BJ (cell line): ENCODE measurements around the gene TBL1XR1. TPM values are rescaled to one million over a fixed set of nuclear protein-coding genes. Genes with fewer than 3 reads are reported as not detected.

Experiments used
- CTCF ChIA-PET: fragments of 350-600 bp; formaldehyde crosslinking; extraction: SDS; loops from one replicate; lab custom pipeline; 2021; ENCODE audit warnings: antibody characterized with exemption, inconsistent platforms; lab: Yijun Ruan, JAX
- POLR2A ChIA-PET: fragments of 300-600 bp; sonication (Branson Sonifier 250); formaldehyde crosslinking; extraction: SDS; loops from one replicate; lab custom pipeline; 2021; ENCODE audit warnings: antibody characterized with exemption; lab: Charles Lee
- DNase-seq: peaks from one replicate; pipeline ENCODE4 v3.0.0-alpha.2; 2011; ENCODE audit warnings: low read depth
- H3K27me3 ChIP-seq: 2 replicates; pipeline ENCODE4 v1.6.0; 2011; ENCODE audit warnings: low read length; ENCODE audit not compliant: control insufficient read depth, insufficient read depth
- H3K36me3 ChIP-seq: 2 replicates; pipeline ENCODE4 v1.5.1; 2011; ENCODE audit warnings: low read length; ENCODE audit not compliant: control insufficient read depth, insufficient read depth
- H3K4me3 ChIP-seq: 2 replicates; pipeline ENCODE4 v1.5.1; 2011; ENCODE audit warnings: low read depth, mild to moderate bottlenecking, control low read depth, low read length
- CTCF ChIP-seq: IDR thresholded peaks from 2 replicates; pipeline ENCODE4 v1.5.1; 2011; ENCODE audit warnings: low read depth, mild to moderate bottlenecking, control low read depth, inconsistent platforms, low read length, moderate library complexity; ENCODE audit not compliant: insufficient read depth
- polyA plus RNA-seq: library from polyadenylated mRNA; depleted of rRNA; stranded (reverse); fragments of >200 nt; gene quantifications from 2 replicates; pipeline ENCODE4 v1.2.3, GENCODE V29; 2011

TBL1XR1 gene
- polyA plus RNA-seq, 1 experiment: 95.4 TPM

GRCh38 chr3:177212756-177213155 is 15.5 kb upstream of the TBL1XR1 start:
- no peak for TF ChIP-seq CTCF
- ChIA-PET POLR2A (no interaction called here), CTCF (interaction anchor here (0.5 kb wide), 1 partner anchor 288 kb away, joined by 3 read pairs; no protein-coding TSS in a partner anchor)
- Histone ChIP-seq H3K4me3 (no peak overlapping the region), H3K36me3 (no peaks in the 10 kb centered on the region), H3K27me3 (no peaks in the 10 kb centered on the region)
- DNase-seq: no peak

- no peaks in the 10 kb centered on the region for H3K36me3 ChIP-seq
- POLR2A ChIA-PET: no interaction called here
- CTCF ChIA-PET: interaction anchor here (0.6 kb wide), 1 partner anchor 1724 kb away, joined by 3 read pairs; no protein-coding TSS in a partner anchor
- no peak overlapping the region for H3K4me3 ChIP-seq
- H3K27me3 ChIP-seq: no peaks in the 10 kb centered on the region
- no peak for TF ChIP-seq CTCF
- DNase-seq: no peak
Observed at GRCh38 chr3:177212278-177212610, 15.0 kb upstream of the TBL1XR1 start.

- CTCF ChIA-PET: interaction anchor here (0.6 kb wide), 1 partner anchor 1724 kb away, joined by 3 read pairs; no protein-coding TSS in a partner anchor
- H3K36me3 ChIP-seq: no peaks in the 10 kb centered on the region
- TF ChIP-seq CTCF: no peak
- DNase-seq: no peak
- H3K4me3 ChIP-seq: no peak overlapping the region
- POLR2A ChIA-PET: no interaction called here
- no peaks in the 10 kb centered on the region for H3K27me3 ChIP-seq
Observed at GRCh38 chr3:177211503-177212277, 14.4 kb upstream of the TBL1XR1 start.

- ChIA-PET CTCF (interaction anchor here (0.6 kb wide), 1 partner anchor 26 kb away, joined by 3 read pairs; no protein-coding TSS in a partner anchor), POLR2A (no interaction called here)
- Histone ChIP-seq H3K4me3 (no peak overlapping the region), H3K27me3 (no peaks in the 10 kb centered on the region), H3K36me3 (no peaks in the 10 kb centered on the region)
- TF ChIP-seq CTCF: no peak
- DNase-seq: no peak
Observed at GRCh38 chr3:177210744-177211502, 13.6 kb upstream of the TBL1XR1 start.

- TF ChIP-seq CTCF: no peak
- ChIA-PET POLR2A (no interaction called here), CTCF (no interaction called here)
- DNase-seq: no peak
- no peaks in the 10 kb centered on the region for H3K27me3 ChIP-seq
- H3K4me3 ChIP-seq: no peak overlapping the region
- no peaks in the 10 kb centered on the region for H3K36me3 ChIP-seq
Observed at GRCh38 chr3:177209509-177209908, 12.2 kb upstream of the TBL1XR1 start.
